Stimulated activated naive CD8-positive, alpha-beta T cell treated with anti-CD3 and anti-CD28 coated beads, Interleukin-15, amount 100 ng/mL, for 72 hours (primary cell): ENCODE results near the gene DPP8.
"Not testable (repeated sequence)": the region's sequence is repeated elsewhere in the genome, so short reads cannot be mapped to it uniquely, and the experiment has no call there.

Experiments
- ATAC-seq: fragments of 150-1000 bp; cut with Tn5 transposase; 2 replicates; pipeline ENCODE4 v1.10.0; 2021; ENCODE audit warnings: mild to moderate bottlenecking, moderate library complexity
- DNase-seq, 2 donors: peaks; one replicate each; pipeline ENCODE4 v3.0.0; 2021 to 2022
- H3K27ac Mint-ChIP-seq, 2 donors: one replicate each; pipeline ENCODE4 v1.8.0; 2022; ENCODE audit warnings: mild to moderate bottlenecking in 2 of 2, mixed read lengths in 2 of 2, moderate library complexity in 2 of 2
- H3K27me3 Mint-ChIP-seq: one replicate; pipeline ENCODE4 v1.8.0; 2022; ENCODE audit warnings: mixed read lengths
- H3K4me1 Mint-ChIP-seq: one replicate; pipeline ENCODE4 v1.8.0; 2022; ENCODE audit warnings: mild to moderate bottlenecking, mixed read lengths
- H3K4me3 Mint-ChIP-seq, 2 donors: one replicate each; pipeline ENCODE4 v1.8.0; 2022; ENCODE audit warnings: mild to moderate bottlenecking in 2 of 2, mixed read lengths in 2 of 2, moderate library complexity in 1 of 2
- H3K9me3 Mint-ChIP-seq, 2 donors: one replicate each; pipeline ENCODE4 v1.8.0; 2022; ENCODE audit warnings: mixed read lengths in 2 of 2

DPP8 gene

DNA sequence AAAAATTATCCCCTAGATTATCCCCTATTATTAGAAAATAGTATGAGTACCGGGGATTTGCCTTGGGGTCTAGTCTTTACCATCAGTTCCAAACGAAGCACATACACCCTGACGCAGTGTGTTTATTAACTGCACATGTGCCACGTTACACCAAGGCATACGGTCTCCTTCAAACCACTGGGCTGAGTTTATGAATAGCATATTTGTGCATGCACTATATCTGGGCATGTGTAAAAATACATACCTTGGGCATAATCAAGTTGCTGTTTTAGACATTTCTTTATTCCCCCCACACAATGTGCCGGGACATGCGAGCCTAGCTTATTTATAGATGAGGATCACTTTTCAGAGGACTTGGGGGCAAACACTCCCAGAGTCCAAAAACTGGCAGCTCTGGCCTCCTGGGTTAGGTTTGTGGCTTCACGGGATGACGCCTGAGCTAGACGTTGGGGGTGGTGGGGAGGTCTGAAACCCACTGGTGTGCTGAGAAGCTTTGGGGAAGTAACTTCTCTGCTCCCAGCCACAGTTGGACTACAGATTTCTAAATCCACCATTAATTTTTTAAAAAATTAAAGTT is 111.0 kb downstream of the DPP8 start:
- H3K4me1 Mint-ChIP-seq = peaks cover 9% of the 10 kb centered on the region
- no peak overlapping the region for H3K4me3 Mint-ChIP-seq
- DNase-seq = no peak
- H3K27ac Mint-ChIP-seq = no peak overlapping the region
- no peaks in the 10 kb centered on the region for H3K9me3 Mint-ChIP-seq
- H3K27me3 Mint-ChIP-seq = peaks cover 40% of the 10 kb centered on the region
- no peak for ATAC-seq

GRCh38 chr15:65405791-65406423 is 111.6 kb downstream of the DPP8 start:
- peaks cover 13% of the 10 kb centered on the region for H3K4me1 Mint-ChIP-seq
- H3K4me3 Mint-ChIP-seq = no peak overlapping the region
- H3K27me3 Mint-ChIP-seq = peaks cover 46% of the 10 kb centered on the region
- DNase-seq (no peak), ATAC-seq (no peak)
- H3K27ac Mint-ChIP-seq = no peak overlapping the region
- H3K9me3 Mint-ChIP-seq = no peaks in the 10 kb centered on the region

DNA sequence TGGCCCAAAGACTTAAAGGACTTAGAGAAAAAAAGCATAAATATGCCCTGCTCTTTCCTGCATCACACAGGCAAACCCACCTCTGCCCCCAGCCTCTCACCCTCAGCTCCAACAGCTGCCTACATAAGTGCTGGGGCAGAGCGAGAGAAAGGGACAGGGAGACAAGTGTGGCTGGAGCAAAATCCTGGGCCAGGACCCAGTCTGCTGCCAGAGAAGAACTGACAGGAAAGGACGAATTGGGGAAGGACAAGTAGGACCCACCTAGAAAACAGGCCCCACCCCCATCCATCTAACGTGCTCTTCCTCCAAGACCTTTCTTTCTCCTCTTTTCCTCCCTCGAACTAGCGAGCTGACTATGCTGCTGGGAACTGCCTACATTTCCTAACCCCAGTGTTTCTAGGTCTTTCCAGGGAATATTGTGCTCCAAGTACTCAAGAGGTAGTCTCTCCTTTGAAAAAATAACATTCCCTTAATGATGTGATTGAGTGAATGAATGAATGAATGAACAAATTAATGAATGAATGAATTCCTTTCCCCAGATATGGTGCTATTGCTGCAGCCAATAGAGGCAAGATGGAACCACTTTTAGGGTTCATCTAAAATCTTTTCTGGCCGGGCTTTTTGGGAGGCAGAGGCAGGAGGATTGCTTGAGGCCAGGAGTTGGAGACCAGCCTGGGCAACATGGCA is 113.2 kb downstream of the DPP8 start:
- Mint-ChIP-seq H3K27me3 (peaks cover 47% of the 10 kb centered on the region), H3K4me1 (peaks cover 12% of the 10 kb centered on the region), H3K27ac (no peak overlapping the region), H3K4me3 (no peak overlapping the region), H3K9me3 (no peaks in the 10 kb centered on the region)
- no peak for DNase-seq
- no peak for ATAC-seq

- no peaks in the 10 kb centered on the region for H3K9me3 Mint-ChIP-seq
- ATAC-seq (no peak), DNase-seq (no peak)
- H3K27ac Mint-ChIP-seq = no peak overlapping the region
- H3K4me3 Mint-ChIP-seq = no peak overlapping the region
- H3K27me3 Mint-ChIP-seq = peaks cover 53% of the 10 kb centered on the region
- H3K4me1 Mint-ChIP-seq = peaks cover 7% of the 10 kb centered on the region
Observed at GRCh38 chr15:65402961-65403360, 114.5 kb downstream of the DPP8 start.

DNA sequence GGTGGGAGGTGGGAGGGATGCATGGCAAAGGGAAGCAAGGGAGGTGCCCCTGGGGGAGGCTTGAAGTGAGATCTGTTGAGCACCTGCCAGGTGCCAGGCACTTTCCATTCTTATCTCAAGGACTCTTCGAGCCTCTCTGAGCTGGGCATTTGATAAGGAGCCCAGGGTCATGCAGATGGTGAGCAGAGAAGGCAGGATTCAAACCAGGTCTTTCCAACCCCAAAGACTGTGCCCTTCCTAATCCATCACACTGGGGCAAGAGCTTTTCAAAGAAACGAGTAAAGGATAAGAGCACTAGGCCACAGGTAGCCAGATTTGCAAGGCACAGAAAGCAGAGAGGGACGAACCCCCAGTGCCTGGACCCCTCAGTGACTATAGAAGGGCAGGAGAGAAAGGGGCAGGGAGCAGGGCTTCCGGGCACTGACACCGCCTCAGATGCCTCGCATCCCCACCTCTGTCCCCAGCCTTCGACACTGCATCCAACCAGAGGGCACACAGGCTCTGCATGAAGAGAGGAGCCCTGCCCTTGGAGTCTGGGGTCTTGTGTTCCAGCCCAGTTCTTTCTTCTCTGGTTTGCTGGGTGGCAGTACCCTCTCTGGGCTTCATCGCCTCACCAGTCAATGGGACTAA is 115.8 kb downstream of the DPP8 start:
- H3K4me3 Mint-ChIP-seq = no peak overlapping the region
- peaks cover 12% of the 10 kb centered on the region for H3K4me1 Mint-ChIP-seq
- DNase-seq (no peak), ATAC-seq (no peak)
- H3K9me3 Mint-ChIP-seq = no peaks in the 10 kb centered on the region
- H3K27ac Mint-ChIP-seq = no peak overlapping the region
- peaks cover 66% of the 10 kb centered on the region for H3K27me3 Mint-ChIP-seq

DNA sequence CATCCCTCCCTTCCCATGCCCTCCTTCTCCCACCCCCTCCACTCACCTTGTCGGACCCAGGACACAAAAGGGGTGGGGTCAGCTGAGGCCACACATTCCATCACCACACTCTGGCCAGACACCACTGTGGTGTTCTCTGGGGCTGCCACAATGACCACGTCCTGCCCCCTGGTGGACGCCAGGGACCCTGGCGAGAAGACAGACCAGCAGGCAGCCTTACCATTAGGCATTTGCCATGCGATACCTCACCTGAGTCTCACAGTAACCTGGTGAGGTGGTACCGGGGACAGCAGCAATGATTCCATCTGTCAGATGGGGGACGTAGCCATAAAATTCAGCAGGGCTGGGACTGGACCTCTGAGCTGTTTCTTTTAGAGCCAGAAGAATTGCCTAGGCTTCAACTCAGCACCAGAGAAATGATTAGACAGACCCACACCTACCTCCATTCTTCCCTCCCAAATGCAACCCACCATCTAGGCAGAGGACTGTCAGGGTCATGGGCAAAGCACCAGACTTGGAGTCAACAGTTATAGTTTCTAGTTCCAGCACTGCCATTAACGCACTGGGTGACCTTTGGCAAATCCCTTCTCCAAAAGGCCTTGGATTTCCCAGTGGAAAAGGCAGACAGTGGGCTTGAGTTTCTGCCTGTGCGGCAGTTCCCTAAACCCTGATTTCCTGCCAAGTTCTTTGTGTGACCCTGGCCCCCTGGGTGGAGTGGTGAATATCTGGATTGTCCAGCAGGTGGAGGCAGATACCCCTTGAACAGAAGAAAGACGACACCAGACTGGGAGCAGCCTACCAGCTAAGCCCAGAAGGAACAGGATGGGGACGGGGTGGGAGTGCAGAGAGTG is 116.5 kb downstream of the DPP8 start:
- no peak overlapping the region for H3K4me3 Mint-ChIP-seq
- peak; percentile 85 for ATAC-seq
- H3K9me3 Mint-ChIP-seq = no peaks in the 10 kb centered on the region
- H3K4me1 Mint-ChIP-seq = peaks cover 19% of the 10 kb centered on the region
- no peak overlapping the region for H3K27ac Mint-ChIP-seq
- peak; percentile 36 to 56 for DNase-seq
- peaks cover 73% of the 10 kb centered on the region for H3K27me3 Mint-ChIP-seq

- Mint-ChIP-seq H3K9me3 (no peaks in the 10 kb centered on the region), H3K4me3 (no peak overlapping the region), H3K27ac (no peak overlapping the region), H3K4me1 (peaks cover 20% of the 10 kb centered on the region), H3K27me3 (peaks cover 83% of the 10 kb centered on the region)
- no peak for DNase-seq
- ATAC-seq = no peak
Observed at GRCh38 chr15:65399997-65400396, 117.5 kb downstream of the DPP8 start.

DNA sequence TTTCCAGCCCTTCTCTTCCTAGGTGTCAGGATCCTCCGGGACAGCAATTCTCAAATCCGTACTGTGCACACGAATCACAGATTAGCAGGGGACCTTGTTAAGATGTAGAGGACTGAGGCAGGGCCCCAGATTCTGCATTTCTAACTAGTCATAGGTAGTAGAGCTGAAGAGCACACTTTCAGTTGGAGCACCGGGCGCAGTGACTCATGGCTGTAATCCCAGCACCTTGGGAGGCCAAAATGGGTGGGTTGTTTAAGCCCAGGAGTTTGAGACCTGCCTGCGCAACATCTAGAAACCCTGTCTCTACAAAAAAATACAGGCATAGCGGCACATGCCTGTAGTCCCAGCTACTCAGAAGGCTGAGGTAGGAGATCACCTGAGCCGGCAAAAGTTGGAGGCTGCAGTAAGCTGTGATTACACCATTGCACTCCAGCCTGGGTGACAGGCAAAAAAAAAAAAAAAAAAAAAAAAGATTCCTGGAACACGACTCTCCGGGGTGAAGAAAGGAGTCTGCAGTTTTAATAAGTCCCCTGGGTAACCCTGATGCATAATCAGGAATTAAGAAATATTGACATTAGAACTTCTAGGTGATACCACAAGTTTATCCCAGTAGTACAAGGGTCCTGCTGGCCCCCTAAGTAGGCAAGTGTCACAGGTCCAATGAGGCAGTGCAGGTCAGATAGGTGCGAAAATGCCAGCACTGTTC is 118.3 kb downstream of the DPP8 start:
- H3K9me3 Mint-ChIP-seq = no peaks in the 10 kb centered on the region
- no peak overlapping the region for H3K4me3 Mint-ChIP-seq
- ATAC-seq = no peak
- DNase-seq = no peak
- H3K27me3 Mint-ChIP-seq = peaks cover 91% of the 10 kb centered on the region
- peaks cover 20% of the 10 kb centered on the region for H3K4me1 Mint-ChIP-seq
- no peak overlapping the region for H3K27ac Mint-ChIP-seq

DNA sequence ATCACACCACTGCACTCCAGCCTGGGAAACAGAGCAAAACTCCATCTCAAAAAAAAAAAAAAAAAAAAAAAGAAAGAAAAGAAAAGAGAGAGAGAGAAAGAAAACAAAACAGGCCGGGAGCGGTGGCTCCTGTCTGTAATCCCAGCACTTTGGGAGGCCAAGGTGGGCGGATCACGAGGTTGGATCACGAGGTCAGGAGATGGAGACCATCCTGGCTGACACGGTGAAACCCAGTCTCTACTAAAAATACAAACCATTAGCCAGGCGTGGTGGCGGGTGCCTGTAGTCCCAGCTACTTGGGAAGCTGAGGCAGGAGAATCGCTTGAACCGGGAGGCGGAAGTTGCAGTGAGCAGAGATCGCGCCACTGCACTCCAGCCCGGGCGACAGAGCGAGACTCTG is 119.0 kb downstream of the DPP8 start:
- H3K4me1 Mint-ChIP-seq = peaks cover 20% of the 10 kb centered on the region
- not testable (repeated sequence) for H3K27ac Mint-ChIP-seq, H3K9me3 Mint-ChIP-seq, H3K4me3 Mint-ChIP-seq, DNase-seq, ATAC-seq
- peaks cover 94% of the 10 kb centered on the region for H3K27me3 Mint-ChIP-seq

GRCh38 chr15:65396965-65397317 is 120.5 kb downstream of the DPP8 start:
- Mint-ChIP-seq H3K9me3 (no peaks in the 10 kb centered on the region), H3K4me1 (peaks cover 20% of the 10 kb centered on the region), H3K4me3 (no peak overlapping the region), H3K27ac (no peak overlapping the region), H3K27me3 (peaks cover 100% of the 10 kb centered on the region)
- no peak for ATAC-seq
- no peak for DNase-seq

- DNase-seq = no peak
- Mint-ChIP-seq H3K4me3 (peak overlapping the region; percentile 29 to 42), H3K9me3 (no peaks in the 10 kb centered on the region), H3K27ac (no peak overlapping the region), H3K4me1 (peaks cover 20% of the 10 kb centered on the region), H3K27me3 (peaks cover 98% of the 10 kb centered on the region)
- no peak for ATAC-seq
Observed at GRCh38 chr15:65396283-65396964, 121.1 kb downstream of the DPP8 start.

GRCh38 chr15:65395567-65396202 is 121.8 kb downstream of the DPP8 start:
- DNase-seq = no peak
- Mint-ChIP-seq H3K27me3 (peaks cover 90% of the 10 kb centered on the region), H3K9me3 (no peaks in the 10 kb centered on the region), H3K4me1 (peaks cover 13% of the 10 kb centered on the region), H3K4me3 (peak overlapping the region in 1 of 2 donors; percentile 5), H3K27ac (no peak overlapping the region)
- ATAC-seq = no peak

GRCh38 chr15:65394936-65395335 is 122.6 kb downstream of the DPP8 start:
- Mint-ChIP-seq H3K4me1 (peaks cover 13% of the 10 kb centered on the region), H3K9me3 (no peaks in the 10 kb centered on the region), H3K4me3 (no peak overlapping the region), H3K27me3 (peaks cover 83% of the 10 kb centered on the region), H3K27ac (no peak overlapping the region)
- no peak for ATAC-seq
- no peak for DNase-seq

DNA sequence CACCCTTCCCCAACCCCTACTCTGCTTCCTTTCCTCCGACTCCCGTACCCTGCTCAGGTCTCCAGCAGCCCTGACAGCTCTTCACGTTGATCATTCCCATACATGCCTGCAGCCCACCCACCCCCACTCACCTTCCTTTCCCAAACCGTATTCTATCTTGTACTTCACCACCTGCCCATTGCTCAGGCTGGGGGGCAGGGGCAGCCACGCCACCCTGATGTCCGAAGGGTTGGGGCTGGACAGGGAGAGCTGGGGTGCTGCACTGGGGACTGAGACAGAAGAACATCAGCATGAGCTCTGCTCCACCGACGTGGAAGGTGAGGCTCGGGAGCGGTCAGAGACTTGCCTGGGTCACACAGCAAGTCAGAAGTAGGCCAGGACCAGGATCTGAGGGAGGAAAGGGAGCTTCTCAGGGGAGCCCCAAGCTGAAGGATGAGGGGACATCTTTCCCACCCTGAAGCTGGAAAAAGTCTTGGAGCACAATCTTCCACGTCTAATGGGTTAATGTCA is 123.2 kb downstream of the DPP8 start:
- H3K27me3 Mint-ChIP-seq = peaks cover 77% of the 10 kb centered on the region
- H3K27ac Mint-ChIP-seq = no peak overlapping the region
- H3K4me3 Mint-ChIP-seq = no peak overlapping the region
- ATAC-seq (no peak), DNase-seq (no peak)
- H3K4me1 Mint-ChIP-seq = peaks cover 13% of the 10 kb centered on the region
- H3K9me3 Mint-ChIP-seq = no peaks in the 10 kb centered on the region
